ENCODE data around the gene POU2AF1.

GRCh38 chr11:111319296-111319695, 59.8 kb downstream of the POU2AF1 start:
- TF ChIP-seq GABPA (IDR thresholded peaks at IDR 0.05 in 1 of 2, conservative IDR thresholded peaks at IDR 0.05 in 1 of 2) (no peak), EGR1 (IDR thresholded peaks at IDR 0.05; ENCODE audit: low read depth in 2 of 2) (no peak), RAD21 (IDR thresholded peaks at IDR 0.05) (no peak), SP1 (IDR thresholded peaks at IDR 0.05) (no peak), TAF1 (conservative IDR thresholded peaks at IDR 0.05) (no peak), YY1 (IDR thresholded peaks at IDR 0.05) (no peak), JUND (IDR thresholded peaks at IDR 0.05) (no peak), HNF4G (IDR thresholded peaks at IDR 0.05) (no peak), FOXA1 (IDR thresholded peaks at IDR 0.05) (no peak)
- TF ChIP-seq, protein P1, sequence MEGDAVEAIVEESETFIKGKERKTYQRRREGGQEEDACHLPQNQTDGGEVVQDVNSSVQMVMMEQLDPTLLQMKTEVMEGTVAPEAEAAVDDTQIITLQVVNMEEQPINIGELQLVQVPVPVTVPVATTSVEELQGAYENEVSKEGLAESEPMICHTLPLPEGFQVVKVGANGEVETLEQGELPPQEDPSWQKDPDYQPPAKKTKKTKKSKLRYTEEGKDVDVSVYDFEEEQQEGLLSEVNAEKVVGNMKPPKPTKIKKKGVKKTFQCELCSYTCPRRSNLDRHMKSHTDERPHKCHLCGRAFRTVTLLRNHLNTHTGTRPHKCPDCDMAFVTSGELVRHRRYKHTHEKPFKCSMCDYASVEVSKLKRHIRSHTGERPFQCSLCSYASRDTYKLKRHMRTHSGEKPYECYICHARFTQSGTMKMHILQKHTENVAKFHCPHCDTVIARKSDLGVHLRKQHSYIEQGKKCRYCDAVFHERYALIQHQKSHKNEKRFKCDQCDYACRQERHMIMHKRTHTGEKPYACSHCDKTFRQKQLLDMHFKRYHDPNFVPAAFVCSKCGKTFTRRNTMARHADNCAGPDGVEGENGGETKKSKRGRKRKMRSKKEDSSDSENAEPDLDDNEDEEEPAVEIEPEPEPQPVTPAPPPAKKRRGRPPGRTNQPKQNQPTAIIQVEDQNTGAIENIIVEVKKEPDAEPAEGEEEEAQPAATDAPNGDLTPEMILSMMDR (IDR thresholded peaks at IDR 0.05; ENCODE audit: low read depth, low read length, missing input control) = no peak
- TF ChIP-seq, protein P2, sequence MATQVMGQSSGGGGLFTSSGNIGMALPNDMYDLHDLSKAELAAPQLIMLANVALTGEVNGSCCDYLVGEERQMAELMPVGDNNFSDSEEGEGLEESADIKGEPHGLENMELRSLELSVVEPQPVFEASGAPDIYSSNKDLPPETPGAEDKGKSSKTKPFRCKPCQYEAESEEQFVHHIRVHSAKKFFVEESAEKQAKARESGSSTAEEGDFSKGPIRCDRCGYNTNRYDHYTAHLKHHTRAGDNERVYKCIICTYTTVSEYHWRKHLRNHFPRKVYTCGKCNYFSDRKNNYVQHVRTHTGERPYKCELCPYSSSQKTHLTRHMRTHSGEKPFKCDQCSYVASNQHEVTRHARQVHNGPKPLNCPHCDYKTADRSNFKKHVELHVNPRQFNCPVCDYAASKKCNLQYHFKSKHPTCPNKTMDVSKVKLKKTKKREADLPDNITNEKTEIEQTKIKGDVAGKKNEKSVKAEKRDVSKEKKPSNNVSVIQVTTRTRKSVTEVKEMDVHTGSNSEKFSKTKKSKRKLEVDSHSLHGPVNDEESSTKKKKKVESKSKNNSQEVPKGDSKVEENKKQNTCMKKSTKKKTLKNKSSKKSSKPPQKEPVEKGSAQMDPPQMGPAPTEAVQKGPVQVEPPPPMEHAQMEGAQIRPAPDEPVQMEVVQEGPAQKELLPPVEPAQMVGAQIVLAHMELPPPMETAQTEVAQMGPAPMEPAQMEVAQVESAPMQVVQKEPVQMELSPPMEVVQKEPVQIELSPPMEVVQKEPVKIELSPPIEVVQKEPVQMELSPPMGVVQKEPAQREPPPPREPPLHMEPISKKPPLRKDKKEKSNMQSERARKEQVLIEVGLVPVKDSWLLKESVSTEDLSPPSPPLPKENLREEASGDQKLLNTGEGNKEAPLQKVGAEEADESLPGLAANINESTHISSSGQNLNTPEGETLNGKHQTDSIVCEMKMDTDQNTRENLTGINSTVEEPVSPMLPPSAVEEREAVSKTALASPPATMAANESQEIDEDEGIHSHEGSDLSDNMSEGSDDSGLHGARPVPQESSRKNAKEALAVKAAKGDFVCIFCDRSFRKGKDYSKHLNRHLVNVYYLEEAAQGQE (IDR thresholded peaks at IDR 0.05) = no peak
- TF ChIP-seq, protein P3, sequence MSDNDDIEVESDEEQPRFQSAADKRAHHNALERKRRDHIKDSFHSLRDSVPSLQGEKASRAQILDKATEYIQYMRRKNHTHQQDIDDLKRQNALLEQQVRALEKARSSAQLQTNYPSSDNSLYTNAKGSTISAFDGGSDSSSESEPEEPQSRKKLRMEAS (IDR thresholded peaks at IDR 0.05) = no peak
- TF ChIP-seq, protein P4, sequence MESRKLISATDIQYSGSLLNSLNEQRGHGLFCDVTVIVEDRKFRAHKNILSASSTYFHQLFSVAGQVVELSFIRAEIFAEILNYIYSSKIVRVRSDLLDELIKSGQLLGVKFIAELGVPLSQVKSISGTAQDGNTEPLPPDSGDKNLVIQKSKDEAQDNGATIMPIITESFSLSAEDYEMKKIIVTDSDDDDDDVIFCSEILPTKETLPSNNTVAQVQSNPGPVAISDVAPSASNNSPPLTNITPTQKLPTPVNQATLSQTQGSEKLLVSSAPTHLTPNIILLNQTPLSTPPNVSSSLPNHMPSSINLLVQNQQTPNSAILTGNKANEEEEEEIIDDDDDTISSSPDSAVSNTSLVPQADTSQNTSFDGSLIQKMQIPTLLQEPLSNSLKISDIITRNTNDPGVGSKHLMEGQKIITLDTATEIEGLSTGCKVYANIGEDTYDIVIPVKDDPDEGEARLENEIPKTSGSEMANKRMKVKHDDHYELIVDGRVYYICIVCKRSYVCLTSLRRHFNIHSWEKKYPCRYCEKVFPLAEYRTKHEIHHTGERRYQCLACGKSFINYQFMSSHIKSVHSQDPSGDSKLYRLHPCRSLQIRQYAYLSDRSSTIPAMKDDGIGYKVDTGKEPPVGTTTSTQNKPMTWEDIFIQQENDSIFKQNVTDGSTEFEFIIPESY (IDR thresholded peaks at IDR 0.05) = no peak

All from liver (tissue), 3 donors.